H1 (cell line): Measurements from ENCODE around the gene BIRC7. TPM values are rescaled to one million over a fixed set of nuclear protein-coding genes. Genes with fewer than 3 reads are reported as not detected.

ENCODE experiments used
- CEBPB ChIP-seq: IDR thresholded peaks from 2 replicates; pipeline ENCODE4 v1.6.1; 2012; ENCODE audit warnings: low read depth, low read length
- GTF2F1 ChIP-seq: IDR thresholded peaks from 2 replicates; pipeline ENCODE4 v1.6.1; 2012; ENCODE audit warnings: low read depth, low read length, improper control_type of control experiment, borderline replicate concordance
- KDM4A ChIP-seq: IDR thresholded peaks from one replicate; pipeline ENCODE4 v1.7.1; 2012; ENCODE audit warnings: low read depth, mild to moderate bottlenecking, moderate library complexity, low read length, inconsistent platforms; ENCODE audit not compliant: severe bottlenecking
- RNF2 ChIP-seq: fragments of 200-900, 300-1000 bp; sonication (generic); IDR thresholded peaks from 2 replicates; pipeline ENCODE4 v1.7.1; 2016; ENCODE audit warnings: borderline replicate concordance, low read depth, mild to moderate bottlenecking, antibody characterized with exemption, low read length; ENCODE audit not compliant: poor library complexity, severe bottlenecking; ENCODE audit errors: missing control alignments
- ZNF274 ChIP-seq: IDR thresholded peaks from 2 replicates; pipeline ENCODE4 v1.7.0; 2012; ENCODE audit warnings: low read length, borderline replicate concordance; ENCODE audit errors: extremely low read depth
- polyA plus RNA-seq, 7 experiments: library from polyadenylated mRNA; depleted of rRNA in 3 of 7; stranded (reverse) in 5 of 7; unstranded in 2 of 7; fragments of >200 nt in 5 of 7; fragments of 200-250 nt in 2 of 7; gene quantifications; 1 replicate in 5 of 7; 2 replicates in 1 of 7; 4 replicates in 1 of 7; pipeline versions ENCODE4 v1.2.1 to v1.2.3, GENCODE V29; 2011 to 2013; ENCODE audit warnings: missing spikeins in 2 of 7, mixed read lengths in 2 of 7
- total RNA-seq: library from RNA; stranded (reverse); fragmentation: NEBNext Ultra II Directional; extraction: Animal tissue kit (Norgen Biotek cat#: 25700); gene quantifications from 2 replicates; pipeline ENCODE4 v1.2.1, GENCODE V29; 2021

BIRC7 gene
- total and polyA plus RNA-seq, 2 of the 8 experiments (the other 6 are each of a cell fraction or from before 2014, with no cell fraction given), result 0.11 to 0.41 TPM

- TF ChIP-seq RNF2 (no peak), ZNF274 (no peak), CEBPB (no peak), KDM4A (no peak), GTF2F1 (no peak)
These were observed 35.1 kb downstream of the BIRC7 start (continued) for GRCh38 chr20:63270606-63271325.
